AML-193 (cell line): ENCODE results near the gene FBXW10B.
"Not testable (repeated sequence)": the region's sequence is repeated elsewhere in the genome, so short reads cannot be mapped to it uniquely, and the experiment has no call there.

Experiments used
- DNase-seq, 2 experiments: peaks; one replicate each; lab custom pipeline; 2025; lab: John Stamatoyannopoulos, UW

The FBXW10B gene

DNA sequence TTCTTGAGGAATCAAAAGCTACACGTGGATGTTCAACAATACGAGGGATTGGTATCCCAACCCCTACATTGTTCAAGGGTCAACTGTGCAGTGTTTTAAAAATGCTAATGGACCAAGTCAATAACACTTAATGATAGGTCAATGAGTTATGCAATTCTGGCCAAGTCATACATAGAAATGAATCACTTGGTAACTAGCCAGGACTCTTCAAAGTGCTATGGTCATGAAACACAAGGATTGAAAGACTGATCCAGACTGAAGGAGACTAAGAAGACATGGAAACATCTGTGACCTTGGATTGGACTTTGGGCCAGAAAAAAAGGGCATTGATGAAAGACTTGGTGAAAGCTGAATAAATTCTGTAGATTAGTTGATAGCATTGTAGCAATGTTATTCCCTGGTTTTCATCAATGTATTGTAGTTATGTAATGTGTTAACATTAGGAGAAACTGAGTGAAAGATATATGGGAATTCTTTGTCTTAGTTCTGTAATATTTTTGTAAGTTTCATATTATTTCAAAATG lies 11.5 kb upstream of the FBXW10B start:
- DNase-seq: not testable (repeated sequence)

DNA sequence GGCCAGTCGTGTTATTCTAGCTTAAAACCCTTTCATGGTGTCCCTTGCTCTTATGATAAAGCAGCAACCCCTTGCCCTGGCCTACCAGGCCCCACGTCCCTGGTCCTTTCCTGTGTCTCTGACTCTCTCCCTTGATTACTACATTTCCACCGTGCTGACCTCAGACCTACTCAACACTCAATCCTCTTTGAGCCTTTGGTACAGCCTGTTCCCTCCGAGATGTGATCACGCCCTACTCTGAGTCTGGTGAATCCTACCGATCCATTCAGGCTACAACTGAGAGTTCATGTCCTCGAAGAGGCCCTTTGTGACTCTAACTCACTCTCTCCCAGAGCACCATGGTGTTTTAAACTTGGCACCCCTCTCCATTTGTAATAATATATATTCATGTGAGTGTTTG lies 10.5 kb upstream of the FBXW10B start:
- DNase-seq: not testable (repeated sequence)

DNA sequence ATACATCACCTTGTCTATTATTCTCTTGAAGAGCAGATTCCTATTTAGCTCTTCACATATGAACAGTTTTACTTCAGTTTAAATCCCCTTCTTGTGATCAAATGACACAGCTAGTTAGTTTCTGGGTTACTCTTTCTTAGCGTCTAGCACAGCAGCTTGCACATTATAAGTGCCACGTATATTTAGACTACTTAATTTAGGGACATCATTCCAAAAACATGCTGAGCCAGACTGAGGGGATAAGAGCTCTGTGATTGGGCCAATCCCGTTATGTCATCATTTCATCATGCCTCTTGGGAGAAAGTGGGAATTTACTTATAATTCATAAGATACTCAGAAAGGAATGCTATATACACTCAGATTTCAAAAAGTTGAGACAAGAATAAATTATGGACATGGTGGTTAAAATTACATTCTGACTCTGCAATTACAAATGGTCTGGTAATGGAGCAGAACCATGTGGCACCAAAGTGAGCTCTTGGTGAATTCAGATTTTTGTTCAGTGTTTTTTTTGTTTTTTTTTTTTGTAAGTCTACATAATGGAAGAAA lies 4.2 kb upstream of the FBXW10B start:
- not testable (repeated sequence) for DNase-seq

DNA sequence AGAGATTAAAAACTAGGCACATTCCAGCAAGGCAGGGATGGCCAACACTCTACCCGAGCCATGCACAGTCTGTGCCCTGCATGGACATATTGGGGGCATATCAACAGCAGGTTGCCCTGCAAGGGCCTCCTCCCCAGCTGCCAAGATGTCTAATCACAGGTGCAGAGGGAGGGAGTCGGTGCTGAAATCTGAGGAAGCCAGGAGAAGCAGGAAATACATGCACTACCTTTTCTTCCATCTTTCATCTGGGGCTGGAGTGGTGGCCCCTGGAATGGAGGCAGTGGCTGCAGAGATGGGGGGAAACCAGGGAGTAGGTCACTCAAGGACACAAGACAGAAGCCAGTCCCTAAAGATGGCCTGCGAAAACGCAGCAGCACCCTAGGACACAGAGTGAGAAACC lies 3.8 kb upstream of the FBXW10B start:
- DNase-seq: not testable (repeated sequence)

DNA sequence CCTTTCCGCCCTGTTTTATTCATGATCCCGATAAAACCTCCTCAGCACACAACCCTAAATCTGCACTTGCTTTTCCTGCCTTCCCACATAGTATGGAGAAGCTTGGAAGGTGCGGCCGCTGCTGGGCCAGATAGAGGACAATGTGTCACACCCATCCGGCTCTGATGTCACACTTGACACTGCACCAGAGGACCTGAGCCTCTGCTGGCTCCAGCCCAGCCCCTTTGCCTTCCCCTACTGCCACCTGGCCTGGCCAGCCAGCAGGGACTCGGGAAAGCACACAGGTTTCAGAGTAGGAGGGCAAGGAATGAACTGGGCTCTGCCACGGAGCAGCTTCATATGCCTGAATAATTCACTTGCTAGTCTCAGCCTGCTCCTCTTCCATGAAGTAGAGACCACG lies 2.6 kb upstream of the FBXW10B start:
- DNase-seq: not testable (repeated sequence)

DNA sequence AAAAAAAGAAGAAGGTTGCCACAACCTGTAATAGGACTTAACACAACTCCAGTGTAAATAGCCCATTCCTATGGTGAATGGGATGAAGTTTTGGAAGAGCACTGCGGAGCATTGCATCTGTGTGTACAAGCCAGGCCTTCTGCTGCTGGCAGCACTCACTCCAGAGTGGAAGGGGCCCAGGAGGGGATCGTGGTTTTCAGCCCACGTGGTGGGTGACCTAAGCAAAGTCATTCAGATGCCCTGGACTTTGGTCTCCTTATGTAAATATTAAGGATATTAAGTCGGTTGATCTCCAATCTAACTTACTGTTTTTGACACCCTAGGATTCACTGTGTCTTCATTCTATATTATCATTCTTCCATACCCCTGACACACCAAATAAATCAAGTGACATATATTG lies 2.7 kb downstream of the FBXW10B start:
- DNase-seq: not testable (repeated sequence)

DNA sequence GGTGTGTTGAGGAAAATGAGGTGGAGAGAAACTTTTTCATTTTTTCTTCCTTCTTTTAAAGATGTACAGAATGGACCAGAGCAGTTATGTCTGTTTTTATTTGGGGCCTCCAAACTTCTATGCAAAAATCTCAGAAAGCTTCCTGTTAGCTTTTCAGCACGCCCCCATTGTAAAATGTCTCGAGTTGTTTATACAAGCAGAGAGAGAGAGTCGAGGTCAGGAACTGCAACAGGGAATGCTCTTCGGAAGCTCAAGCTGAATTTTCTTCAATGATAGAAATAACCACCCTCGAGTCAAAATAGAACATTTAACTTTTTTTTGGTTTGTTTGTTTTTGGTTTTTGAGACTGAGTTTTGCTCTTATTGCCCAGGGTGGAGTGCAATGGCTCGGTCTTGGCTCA lies 3.7 kb downstream of the FBXW10B start:
- not testable (repeated sequence) for DNase-seq

DNA sequence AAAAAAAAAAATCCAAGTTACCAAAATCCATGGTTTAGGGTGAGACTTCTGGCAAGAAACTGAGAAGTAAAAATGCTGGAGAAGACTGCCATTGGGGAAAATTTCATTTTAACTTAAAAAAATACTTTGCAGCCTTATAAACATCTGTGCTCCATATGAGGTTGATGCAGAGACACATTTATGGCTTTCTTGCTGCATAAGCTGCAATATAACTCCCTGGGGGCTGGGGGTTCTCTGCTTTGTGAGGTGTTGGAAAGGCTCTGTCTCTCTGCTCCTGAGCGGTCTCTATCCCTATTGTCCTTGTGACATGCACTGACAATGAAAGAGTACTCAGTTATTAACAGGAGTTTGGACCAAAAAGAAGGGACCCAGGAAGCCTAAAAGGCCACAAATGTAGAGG lies 6.4 kb downstream of the FBXW10B start:
- DNase-seq: not testable (repeated sequence)

DNA sequence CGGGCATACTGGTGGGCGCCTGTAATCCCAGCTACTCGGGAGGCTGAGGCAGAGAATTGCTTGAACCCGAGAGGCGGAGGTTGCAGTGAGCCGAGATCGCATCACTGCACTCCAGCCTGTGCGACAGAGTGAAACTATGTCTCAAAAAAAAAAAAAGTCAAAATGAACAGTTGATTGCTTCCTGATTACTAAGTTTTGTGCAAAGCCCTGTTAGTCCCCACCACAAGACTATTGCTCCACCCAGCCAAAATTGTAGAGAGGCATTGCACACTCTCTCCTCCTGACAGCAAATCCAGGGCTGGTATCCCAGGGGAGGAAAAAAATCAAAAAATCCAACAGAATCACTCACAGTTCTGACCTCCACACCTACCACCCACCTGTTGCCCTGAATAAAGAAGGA lies 26.5 kb downstream of the FBXW10B start:
- not testable (repeated sequence) for DNase-seq

DNA sequence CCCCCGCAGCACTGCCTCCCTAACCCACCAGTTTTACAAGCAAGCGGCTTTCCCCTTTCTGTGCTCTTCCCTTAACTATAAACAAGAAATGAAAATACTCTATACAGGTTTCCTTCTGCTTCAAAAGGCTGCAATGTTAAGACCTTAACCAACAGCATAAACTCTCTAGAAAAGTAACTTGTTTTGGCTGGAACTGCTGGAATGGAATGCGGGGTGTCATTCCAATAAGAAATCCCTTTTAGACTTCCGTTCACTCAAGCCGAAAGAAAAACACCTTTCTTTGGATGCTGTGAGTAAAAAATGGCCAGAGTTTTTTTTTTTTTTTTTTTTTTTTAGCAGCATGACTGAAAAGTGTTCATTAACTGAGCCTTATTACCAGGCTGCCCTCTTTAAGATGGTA lies 27.5 kb downstream of the FBXW10B start:
- not testable (repeated sequence) for DNase-seq

DNA sequence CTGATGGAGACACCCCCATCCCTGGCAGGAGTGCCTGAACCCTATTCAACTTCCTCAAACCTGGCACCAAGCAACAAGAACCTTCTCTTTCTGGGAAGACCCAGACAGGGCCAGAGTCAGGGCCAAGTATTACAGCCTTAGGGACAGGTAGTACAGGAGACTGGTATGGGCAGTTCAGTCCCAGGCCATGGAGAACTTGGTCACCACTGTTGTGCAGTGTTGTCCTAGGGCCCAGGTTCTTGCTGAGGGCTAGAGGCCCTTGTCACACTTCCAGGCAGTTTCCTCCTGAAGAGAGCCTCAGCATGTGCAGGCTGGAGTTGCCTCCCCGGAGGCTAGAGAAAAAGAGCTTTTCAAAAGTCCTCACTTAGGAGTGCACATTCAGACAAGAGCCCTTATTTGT lies 28.7 kb downstream of the FBXW10B start:
- not testable (repeated sequence) for DNase-seq

DNA sequence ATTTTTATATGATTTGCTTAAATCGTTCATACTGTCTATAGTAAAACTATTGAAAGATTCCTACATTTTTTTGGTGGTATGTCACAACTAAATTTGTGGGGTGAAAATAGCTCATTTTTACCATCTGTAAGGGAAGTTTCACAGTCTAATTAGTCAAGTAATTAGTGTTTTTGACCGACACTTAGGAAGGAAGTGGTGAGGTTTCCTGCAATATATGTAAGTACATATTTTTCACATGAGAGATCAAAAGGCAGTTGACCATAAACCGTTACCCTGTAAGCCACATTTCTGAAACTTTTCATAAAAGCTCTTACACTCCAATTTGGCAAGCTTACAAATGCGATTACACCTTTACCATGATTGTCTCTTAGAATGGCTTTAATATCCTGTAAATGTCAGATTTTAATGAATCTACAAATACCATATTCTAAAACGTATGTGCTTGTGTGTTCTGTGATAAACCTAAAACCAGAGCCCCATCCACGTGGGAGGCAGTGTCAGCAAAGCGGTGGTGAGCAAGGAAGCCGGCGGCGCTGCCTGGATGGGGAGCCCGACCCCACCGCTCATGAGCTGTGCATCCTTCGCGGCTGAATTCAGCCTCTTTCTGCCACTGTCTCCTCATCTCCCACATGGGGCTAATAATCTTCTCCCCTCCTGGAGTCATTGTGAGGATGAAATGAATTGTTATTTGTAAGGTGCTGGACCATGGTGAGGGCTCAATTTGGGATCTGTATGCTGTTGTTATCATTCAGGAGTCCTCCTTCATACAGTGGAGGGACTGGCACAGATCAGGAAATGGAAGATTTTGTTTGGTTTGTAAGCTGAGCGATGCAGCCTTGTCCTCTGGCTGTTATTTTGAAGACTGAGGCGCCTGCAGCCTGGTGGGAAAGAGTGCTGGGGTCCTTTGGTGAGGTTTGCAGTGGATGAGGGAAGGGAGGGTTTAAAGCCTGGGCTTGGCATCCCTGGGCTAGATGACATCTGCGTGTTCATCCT lies 29.7 kb downstream of the FBXW10B start:
- not testable (repeated sequence) for DNase-seq

DNA sequence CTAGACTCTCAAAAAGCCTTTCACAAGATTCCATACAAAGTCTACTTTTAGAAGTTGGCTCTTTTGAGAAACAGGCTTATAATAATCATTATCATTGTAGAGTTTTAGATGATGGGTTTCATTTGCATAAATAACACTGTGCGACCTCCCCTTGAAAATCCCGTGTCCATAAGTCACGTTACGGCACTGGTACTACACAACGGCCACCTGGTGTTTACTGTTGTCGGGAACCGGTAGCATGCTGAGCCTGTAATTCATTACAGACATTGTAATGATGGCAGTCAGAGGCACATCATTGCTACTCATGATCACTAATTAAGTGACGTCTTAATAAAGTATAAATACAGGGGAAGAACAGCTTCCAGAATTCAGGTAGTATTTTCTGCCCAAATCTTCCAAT lies 31.5 kb downstream of the FBXW10B start:
- not testable (repeated sequence) for DNase-seq

DNA sequence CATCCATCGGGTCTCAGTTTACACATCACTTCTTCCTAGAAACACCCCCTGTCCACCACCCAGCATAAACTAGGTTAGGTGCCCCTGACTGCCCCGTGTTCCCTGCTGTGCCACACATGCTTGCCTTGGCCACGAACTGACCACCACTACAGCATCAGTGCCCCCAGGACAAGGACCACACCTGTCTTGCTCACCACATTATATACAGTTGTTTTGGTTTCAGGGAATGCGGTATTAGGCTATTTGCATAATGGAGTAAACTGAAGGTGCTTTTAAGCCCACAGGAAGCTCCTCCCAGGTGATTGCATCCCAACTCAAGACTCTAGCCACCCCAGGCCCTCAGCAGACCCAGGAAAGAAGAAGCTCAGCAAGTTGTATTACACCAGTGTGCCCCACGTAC lies 36.2 kb downstream of the FBXW10B start:
- not testable (repeated sequence) for DNase-seq

DNA sequence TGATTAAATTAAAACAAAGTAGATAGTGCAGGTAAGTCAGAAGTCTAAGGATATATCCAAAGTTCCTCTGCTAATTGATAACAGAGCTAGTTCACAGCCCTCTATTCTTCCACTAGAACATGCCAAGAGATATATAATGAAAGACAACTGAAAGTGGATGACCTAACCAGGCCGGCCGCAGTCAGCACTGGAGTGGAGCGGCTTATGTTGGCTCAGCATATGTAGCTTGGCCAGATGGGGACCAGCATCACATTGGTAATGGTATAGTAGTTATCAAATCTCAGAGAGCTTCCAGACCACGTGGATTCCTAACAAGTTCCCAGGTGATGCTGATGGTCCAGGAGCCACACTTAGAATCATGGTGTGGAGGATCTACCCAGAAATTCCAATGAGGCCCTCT lies 38.0 kb downstream of the FBXW10B start:
- DNase-seq: not testable (repeated sequence)

DNA sequence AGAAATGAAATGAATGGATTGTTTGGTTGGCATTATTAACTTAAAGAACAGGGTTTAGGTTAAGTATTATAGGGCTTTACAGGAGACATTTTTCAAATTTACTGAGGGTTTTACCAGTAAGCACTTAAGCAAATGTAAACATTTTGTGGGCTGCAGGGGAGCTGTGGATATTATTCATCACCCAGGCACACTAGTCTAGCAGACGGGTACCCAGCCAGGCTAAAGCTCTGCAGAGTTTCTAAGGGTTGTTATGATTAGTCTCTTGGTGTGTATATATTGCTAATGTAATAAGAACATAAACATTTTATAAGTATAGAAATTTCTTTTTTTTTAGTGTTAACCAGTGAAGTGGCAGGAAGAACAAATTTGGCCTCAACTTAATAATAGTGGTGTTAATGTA lies 42.7 kb downstream of the FBXW10B start:
- DNase-seq: not testable (repeated sequence)

DNA sequence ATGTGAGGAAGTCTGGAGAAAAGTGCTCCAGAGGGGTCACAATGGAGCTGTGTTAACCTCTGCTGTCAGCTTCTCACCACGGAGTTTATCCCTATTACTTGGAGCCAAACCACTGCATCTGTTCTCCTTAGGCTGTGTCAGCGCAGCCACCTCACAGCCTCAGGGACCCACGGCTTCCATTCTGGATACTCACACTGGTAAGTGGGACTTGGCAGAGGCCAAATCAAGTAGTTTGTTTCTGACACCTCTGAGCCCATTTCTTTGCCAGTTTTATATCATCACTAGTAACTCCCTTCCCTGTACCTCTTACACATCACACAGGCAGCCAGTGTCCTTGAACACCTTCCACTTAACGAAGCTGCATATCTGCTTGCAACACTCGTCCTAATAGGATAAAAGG lies 44.8 kb downstream of the FBXW10B start:
- DNase-seq: not testable (repeated sequence)

DNA sequence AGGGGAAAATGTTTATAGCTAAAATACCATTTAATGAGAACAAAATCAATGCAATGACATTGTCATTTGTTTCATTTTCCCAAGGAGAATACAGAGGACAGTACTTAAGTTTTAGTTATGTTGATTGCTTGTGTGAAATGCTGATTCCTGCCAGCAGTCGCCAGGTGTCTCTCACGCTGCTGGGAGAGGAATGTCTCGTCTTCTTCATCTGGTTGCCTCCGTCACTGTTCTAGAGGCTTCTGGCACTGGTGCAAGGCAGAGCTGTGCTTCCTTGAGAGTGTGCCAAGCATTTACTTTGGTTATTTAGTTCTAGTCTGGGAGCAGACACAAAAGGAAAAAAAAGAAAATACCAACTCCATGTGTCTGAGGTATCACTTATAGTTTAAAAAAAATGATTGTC lies 45.6 kb downstream of the FBXW10B start:
- DNase-seq: not testable (repeated sequence)
